MCF 10A (cell line): ENCODE data around the gene DPAGT1. TPM values are rescaled to one million over a fixed set of nuclear protein-coding genes. Genes with fewer than 3 reads are reported as not detected.

Experiments
- BruUV-seq: library from RNA; stranded (reverse); fragments of 400-500 nt; replicated peaks from 2 replicates; lab custom pipeline; 2021; lab: Mats Ljungman, UMichigan
- CTCF ChIA-PET: fragments of 300-600 bp; sonication (Branson Sonifier 250); formaldehyde crosslinking; extraction: SDS; loops from one replicate; lab custom pipeline; 2021; ENCODE audit warnings: antibody characterized with exemption, inconsistent platforms; lab: Yijun Ruan, JAX
- POLR2A ChIA-PET: fragments of 300-600, 350-650 bp; sonication (Branson Sonifier 250); formaldehyde crosslinking; extraction: SDS; loops from one replicate; lab custom pipeline; 2020; ENCODE audit warnings: antibody characterized with exemption, inconsistent platforms; lab: Yijun Ruan, JAX
- DNase-seq: peaks from one replicate; pipeline ENCODE4 v3.0.0-alpha.2; 2018; ENCODE audit not compliant: unreplicated experiment
- H3K27ac Mint-ChIP-seq: one replicate; pipeline ENCODE4 v1.8.0; 2022; ENCODE audit warnings: mild to moderate bottlenecking, low read depth, mixed read lengths; ENCODE audit not compliant: unreplicated experiment
- H3K27me3 Mint-ChIP-seq: one replicate; pipeline ENCODE4 v1.8.0; 2022; ENCODE audit warnings: mixed read lengths; ENCODE audit not compliant: insufficient read depth, unreplicated experiment
- H3K36me3 Mint-ChIP-seq: one replicate; pipeline ENCODE4 v1.8.0; 2022; ENCODE audit warnings: mild to moderate bottlenecking, moderate library complexity, mixed read lengths; ENCODE audit not compliant: insufficient read depth, unreplicated experiment
- H3K4me1 Mint-ChIP-seq: one replicate; pipeline ENCODE4 v1.8.0; 2022; ENCODE audit warnings: mixed read lengths; ENCODE audit not compliant: insufficient read depth, unreplicated experiment
- H3K4me3 Mint-ChIP-seq: one replicate; pipeline ENCODE4 v1.8.0; 2022; ENCODE audit warnings: mild to moderate bottlenecking, moderate library complexity, mixed read lengths; ENCODE audit not compliant: unreplicated experiment
- H3K9me3 Mint-ChIP-seq: one replicate; pipeline ENCODE4 v1.8.0; 2022; ENCODE audit warnings: mixed read lengths; ENCODE audit not compliant: unreplicated experiment
- intact Hi-C: fragments of 100-400 bp; cut with micrococcal nuclease; formaldehyde crosslinking; loops from 2 replicates; pipeline ENCODE4 v1.14.1; 2022
- total RNA-seq: library from RNA; stranded (reverse); gene quantifications from 2 replicates; pipeline ENCODE4 v1.2.3, GENCODE V29; 2022
- TF ChIP-seq, protein P1 (sequence below): fragments of 200-600 bp; IDR thresholded peaks from one replicate; pipeline ENCODE4 v1.8.0; 2022; ENCODE audit warnings: antibody characterized with exemption, mild to moderate bottlenecking; ENCODE audit not compliant: unreplicated experiment

The DPAGT1 gene
- total RNA-seq, 1 experiment from 2014 or later, result 58.8 TPM

DNA sequence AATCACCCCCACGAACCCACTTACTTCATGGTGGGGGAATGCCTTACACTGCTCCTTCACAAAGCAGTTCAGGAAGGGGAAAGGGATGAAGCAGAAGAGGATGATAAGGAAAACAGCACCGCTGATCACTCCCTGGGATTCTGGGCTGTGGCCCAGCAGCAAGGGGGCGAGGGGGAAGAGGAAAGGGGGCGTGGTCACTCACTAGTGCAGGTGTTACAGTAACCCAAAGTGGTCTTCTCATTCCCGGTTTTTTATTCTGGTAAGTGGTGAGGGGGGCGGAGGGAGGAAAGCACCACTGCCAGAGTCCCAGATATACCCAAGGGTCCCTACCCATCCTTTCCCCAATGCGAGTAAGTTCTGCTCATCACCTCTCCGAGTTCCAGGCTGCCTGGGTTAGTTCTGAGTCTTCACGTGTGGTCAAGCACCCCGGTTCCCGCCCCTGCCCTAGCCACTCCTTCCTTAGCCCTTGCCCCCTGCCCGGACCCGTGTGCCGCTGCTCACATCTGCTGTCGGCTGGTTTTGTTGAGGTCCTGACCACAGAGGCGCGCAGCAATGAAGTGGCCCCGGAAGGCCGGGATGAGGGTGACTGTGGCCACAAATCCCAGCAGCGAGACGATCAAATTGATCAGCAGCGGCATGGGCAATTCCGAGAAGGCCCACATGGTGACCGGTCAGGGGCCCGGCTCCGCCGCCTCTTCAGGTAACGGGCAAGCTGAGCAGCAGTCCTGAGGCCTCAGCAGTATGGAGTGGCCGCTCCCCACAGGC lies 477 bp downstream of the DPAGT1 start:
- peaks cover 41% of the 10 kb centered on the region for H3K36me3 Mint-ChIP-seq
- TSS peak; percentile 56 for BruUV-seq
- ChIA-PET CTCF (interaction anchor here (0.6 to 1.6 kb wide), 5 partner anchors 9 to 272 kb away, joined by 3 to 6 read pairs (median 3); no protein-coding TSS in a partner anchor), POLR2A (interaction anchor here (0.6 to 9.3 kb wide), 20 partner anchors 7 to 336 kb away, joined by 3 to 149 read pairs (median 7); partner anchors contain the start of genes HINFP, HMBS, HYOU1 and MCAM)
- H3K27me3 Mint-ChIP-seq, result no peaks in the 10 kb centered on the region
- DNase-seq, result peak; percentile 41
- H3K27ac Mint-ChIP-seq, result peak overlapping the region; percentile 99
- peaks cover 16% of the 10 kb centered on the region for H3K4me1 Mint-ChIP-seq
- TF ChIP-seq, protein P1, sequence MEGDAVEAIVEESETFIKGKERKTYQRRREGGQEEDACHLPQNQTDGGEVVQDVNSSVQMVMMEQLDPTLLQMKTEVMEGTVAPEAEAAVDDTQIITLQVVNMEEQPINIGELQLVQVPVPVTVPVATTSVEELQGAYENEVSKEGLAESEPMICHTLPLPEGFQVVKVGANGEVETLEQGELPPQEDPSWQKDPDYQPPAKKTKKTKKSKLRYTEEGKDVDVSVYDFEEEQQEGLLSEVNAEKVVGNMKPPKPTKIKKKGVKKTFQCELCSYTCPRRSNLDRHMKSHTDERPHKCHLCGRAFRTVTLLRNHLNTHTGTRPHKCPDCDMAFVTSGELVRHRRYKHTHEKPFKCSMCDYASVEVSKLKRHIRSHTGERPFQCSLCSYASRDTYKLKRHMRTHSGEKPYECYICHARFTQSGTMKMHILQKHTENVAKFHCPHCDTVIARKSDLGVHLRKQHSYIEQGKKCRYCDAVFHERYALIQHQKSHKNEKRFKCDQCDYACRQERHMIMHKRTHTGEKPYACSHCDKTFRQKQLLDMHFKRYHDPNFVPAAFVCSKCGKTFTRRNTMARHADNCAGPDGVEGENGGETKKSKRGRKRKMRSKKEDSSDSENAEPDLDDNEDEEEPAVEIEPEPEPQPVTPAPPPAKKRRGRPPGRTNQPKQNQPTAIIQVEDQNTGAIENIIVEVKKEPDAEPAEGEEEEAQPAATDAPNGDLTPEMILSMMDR, result peak; percentile 8
- H3K4me3 Mint-ChIP-seq, result peak overlapping the region; percentile 78
- intact Hi-C loops, result loop anchor here (2.0 to 10.0 kb wide), 5 partner anchors 20 to 184 kb away; partner anchors contain the start of genes HINFP, HYOU1, RPS25 and TRAPPC4
- no peaks in the 10 kb centered on the region for H3K9me3 Mint-ChIP-seq

DNA sequence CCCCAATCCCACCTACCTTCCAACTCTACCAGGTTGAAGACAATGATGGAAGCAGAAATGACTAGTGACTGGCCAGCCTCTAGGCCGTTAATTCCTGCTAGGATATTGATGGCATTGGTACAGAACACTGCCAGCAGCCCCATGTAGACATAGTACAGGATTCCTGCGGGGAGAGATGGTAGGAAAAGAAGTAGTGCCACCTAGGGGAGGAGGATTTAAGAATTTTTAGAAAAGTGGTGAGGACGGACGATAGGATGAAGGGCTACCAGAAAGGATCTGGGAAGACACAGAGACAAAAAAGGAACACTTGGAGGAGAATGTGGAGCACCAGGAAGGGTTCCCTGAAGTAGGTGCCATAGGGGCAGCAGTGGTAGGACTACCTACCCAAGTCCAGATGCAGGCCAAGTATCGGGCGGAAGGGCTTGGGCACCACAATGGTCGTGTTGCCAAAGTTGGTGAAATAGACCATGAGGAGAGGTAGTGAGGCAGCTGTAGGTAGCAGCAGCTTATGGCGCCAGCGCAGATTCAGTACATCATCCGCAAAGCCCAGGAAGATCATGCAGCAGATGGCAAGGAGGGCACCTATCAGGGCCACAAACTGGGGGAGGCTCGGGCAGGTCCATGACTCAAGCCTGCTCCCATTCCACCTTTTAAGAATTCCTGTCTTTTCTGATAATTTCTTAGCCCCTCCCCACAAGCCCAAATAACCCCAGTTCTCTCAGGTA lies 1.2 kb downstream of the DPAGT1 start:
- intact Hi-C loops, result loop anchor here (2.0 to 10.0 kb wide), 5 partner anchors 20 to 184 kb away; partner anchors contain the start of genes HINFP, HYOU1, RPS25 and TRAPPC4
- ChIA-PET CTCF (interaction anchor here (0.6 to 1.6 kb wide), 11 partner anchors 9 to 459 kb away, joined by 3 to 6 read pairs (median 4); partner anchors contain the start of gene TRAPPC4), POLR2A (interaction anchor here (0.7 to 1.5 kb wide), 4 partner anchors 33 to 153 kb away, joined by 3 read pairs; partner anchors contain the start of genes HYOU1, RPS25, TRAPPC4 and VPS11)
- no peaks in the 10 kb centered on the region for H3K27me3 Mint-ChIP-seq
- H3K36me3 Mint-ChIP-seq, result peaks cover 46% of the 10 kb centered on the region
- H3K27ac Mint-ChIP-seq, result peak overlapping the region; percentile 99
- TF ChIP-seq, protein P1, result peak; percentile 51
- H3K9me3 Mint-ChIP-seq, result no peaks in the 10 kb centered on the region
- peak; percentile 67 for DNase-seq
- H3K4me3 Mint-ChIP-seq, result peak overlapping the region; percentile 78
- BruUV-seq, result no TSS peak
- peaks cover 16% of the 10 kb centered on the region for H3K4me1 Mint-ChIP-seq

DNA sequence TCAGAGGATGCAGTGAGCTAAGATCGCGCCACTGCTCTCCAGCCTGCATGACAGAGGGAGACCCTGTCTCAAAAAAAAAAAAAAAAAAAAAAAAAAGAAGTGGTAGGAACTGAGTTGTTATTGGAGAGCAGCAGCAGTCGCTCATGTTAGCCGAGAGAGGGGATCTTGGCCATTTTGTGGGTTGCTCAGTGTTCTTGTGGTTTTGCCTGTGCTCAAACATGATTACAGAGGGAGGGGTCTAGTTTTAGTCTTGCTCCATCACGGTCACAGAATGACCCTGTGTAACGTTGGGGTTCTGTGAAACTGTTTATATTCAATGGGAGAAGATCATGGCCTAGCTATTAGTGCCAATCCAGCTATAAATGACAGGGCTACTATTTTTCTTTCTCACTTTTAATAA lies 1.9 kb downstream of the DPAGT1 start:
- Mint-ChIP-seq H3K36me3 (peaks cover 53% of the 10 kb centered on the region), H3K4me1 (peaks cover 16% of the 10 kb centered on the region), H3K27ac (peak overlapping the region; percentile 99), H3K4me3 (no peak overlapping the region), H3K9me3 (no peaks in the 10 kb centered on the region), H3K27me3 (no peaks in the 10 kb centered on the region)
- TF ChIP-seq, protein P1, result no peak
- DNase-seq, result no peak
- BruUV-seq, result no TSS peak
- CTCF ChIA-PET, result interaction anchor here (0.6 to 1.6 kb wide), 10 partner anchors 10 to 458 kb away, joined by 3 to 6 read pairs (median 4); partner anchors contain the start of gene TRAPPC4
- intact Hi-C loops, result loop anchor here (2.0 to 10.0 kb wide), 5 partner anchors 21 to 185 kb away; partner anchors contain the start of genes HINFP, HYOU1, RPS25 and TRAPPC4
- POLR2A ChIA-PET, result interaction anchor here (0.7 to 1.5 kb wide), 4 partner anchors 32 to 153 kb away, joined by 3 read pairs; partner anchors contain the start of genes HYOU1, RPS25, TRAPPC4 and VPS11
